G401.6 (cell line): ENCODE results near the gene CERS3.

Source experiments
- FAIRE-seq: peaks from 2 replicates; lab custom pipeline; 2012; peaks lifted over from hg19 to GRCh38; lab: Jason Lieb, UNC

The CERS3 gene

DNA sequence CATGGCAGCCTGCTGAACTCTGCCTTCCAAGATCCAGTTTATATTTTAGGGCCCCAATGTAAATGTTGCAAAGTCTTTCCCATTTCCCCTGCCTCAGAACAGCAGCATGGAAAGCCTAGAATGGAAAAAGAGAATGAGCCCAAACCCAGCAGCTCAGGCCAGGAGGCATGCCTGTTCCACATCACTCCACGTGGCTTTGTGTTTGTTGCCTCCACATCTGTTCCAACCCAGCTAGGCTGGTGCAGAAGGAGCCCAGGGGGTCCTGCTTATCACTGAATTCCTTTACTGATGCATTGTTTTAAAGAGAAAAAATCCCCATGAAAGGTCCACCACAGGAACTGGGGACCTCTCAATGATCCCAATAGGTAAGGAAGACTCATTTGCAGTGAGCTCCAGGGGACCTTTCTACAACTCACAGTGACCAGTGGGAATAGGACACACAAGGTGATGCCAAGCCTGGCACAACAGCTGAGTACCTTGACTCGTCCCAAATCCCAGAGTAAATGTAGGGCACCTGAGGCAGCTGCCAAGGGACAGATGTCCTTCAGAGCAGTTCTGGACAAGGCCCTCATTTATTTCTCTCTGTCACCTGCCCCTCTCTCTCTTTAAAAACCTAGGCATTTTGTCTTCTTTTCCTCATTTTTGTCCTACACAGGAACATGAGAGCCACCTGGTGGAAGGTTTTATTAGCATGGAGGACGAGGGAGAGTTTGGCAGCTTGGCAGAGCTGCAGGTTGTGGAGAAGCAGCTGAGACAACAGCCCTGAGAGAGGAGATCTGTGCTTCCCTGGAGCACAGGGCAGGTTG lies 145.2 kb downstream of the CERS3 start:
- no peak for FAIRE-seq

DNA sequence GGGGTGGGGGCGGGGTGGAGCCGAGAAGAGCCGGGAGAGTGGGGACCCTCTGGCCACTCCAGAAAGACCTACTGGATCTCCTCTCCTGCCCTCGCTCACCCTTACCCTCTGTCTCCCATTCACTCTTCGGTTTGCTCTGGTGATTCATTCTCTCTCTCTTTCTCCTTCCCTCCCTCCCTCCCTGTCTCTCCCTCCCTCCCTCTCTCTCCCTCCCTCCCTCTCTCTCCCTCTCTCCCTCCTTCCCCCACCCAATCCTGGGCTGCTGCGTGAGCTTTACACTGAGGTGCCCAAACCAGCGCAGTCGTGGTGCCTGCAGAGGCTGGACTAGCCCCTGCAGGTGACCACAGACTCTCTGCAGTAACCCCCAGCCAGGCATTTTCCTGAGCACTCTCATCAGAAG lies 154.8 kb downstream of the CERS3 start:
- FAIRE-seq, result no peak

DNA sequence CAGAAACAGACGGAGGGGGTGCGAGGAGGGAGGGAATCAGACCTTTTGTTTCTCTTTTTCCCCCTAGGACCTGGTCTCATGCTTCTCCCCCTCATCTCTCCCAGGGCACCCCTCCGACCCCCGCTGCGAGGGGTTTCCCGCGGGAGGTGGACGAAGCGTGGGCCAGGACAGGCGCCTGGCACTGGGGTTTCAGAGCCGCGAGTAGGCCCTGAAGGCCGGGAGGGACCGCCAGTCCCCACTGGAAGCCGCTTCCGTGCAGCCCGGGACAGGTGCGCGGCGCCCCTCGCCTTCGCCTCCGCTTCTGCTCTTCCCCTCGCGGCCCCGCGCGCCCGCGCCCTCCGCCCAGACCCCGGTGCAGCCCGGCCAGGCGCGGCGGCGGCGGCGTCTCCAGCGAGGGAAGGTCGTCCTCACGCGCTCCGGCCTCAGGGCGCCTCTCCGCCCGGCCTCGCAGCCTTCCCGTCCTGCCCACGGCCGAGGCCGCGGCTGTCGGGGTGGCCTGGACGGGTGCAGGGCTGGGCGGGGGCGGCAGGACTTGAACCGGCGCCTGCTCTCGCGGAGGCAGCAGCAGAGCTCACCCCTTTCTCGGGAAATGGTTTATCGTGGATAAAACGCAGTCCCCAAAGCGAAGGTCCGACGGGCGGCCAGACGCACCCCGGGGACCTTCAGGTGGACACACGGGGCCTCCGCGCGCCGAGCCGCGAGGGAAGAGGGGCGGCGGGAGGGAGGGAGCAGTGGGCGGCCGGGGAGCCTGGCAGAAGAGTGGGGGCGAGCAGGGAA lies 155.4 kb downstream of the CERS3 start:
- FAIRE-seq, result no peak

DNA sequence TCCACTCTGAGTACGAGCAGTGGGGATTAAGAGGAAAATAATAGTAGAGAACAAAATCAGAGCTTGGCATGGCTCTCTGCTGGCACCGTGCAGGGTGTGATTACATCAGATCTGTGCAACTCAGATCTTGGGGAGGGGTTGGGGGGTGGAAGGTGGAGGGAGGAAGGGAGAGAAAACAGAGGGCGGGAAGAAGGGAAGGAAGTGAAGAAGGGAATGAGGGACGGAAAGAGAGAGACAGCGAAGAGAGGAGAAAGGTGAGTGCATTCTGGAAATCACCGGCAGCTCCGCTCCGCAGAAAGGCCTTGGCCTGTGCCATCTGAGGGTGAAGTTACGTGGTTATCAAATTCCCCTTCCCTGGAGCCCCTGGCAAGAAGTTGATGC lies 156.0 kb downstream of the CERS3 start:
- no peak for FAIRE-seq

DNA sequence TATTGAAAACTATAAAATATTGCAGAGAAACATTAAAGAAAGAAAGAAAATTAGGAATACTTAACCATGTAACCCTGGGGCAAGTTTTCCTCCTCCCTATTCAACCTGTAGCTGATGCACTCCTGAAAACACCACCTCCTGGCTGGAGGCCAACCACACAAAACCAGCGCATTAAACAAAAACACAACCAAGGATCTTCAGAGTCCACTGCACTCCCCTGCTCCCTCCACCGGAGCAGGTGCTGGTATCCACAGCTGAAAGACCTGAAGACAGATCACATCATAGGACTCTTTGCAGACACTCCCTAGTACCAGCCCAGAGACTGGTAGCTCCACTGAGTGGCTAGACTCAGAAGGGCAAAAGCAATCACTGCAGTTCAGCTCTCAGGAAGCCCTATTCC lies 173.4 kb downstream of the CERS3 start:
- FAIRE-seq, result no peak

DNA sequence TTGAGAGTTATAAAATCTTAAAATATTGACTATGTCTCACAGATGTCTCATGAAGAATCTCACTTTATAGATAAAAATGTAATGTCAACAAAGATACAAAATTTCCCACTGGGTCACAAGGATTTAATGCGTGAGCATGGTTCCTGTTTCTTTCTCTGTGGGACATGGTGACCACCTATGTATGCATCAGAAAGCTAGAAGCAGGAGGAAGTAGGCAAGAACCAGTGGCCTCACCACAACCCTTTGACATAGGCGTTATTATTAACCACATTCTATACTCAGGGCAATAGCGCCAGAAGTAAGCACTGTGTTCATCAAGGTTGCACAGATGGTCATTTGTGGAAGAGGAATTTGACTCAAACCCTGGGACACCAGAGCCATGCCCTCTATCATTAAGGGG lies 175.3 kb downstream of the CERS3 start:
- no peak for FAIRE-seq

DNA sequence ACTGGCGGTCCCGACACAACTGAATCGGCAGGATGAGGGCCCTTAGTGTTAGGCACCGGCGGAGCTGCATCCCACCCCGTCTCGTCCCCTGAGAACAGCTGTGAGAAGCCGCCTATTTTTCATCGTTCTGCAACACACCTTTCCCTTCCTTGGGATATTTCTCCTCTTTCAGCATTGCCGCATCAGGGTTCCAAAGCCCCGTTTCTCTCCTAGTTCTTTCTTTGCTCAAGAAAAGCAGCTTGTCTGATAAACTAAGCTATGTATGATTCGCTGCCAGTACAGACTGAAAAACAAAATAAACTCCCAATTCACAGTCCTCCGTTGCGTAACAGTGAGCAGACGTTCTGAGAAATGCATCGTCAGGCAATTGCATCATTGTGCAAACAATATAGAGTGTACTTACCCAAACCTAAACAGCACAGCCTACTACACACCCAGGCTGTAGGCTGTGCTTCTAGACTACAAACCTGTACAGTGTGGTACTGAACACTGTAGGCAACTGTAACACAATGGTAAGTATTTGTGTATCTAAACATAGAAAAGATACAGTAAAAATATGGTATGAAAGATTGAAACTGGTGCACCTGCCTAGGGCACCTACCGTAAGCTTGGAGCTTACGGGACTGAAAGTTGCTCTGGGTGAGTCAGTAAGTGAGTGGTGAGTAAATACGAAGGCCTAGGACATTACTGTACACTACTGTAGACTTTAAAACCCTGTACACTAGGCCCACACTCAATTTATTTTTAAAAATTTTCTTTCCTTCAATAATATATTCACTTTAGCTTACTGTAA lies 178.1 kb downstream of the CERS3 start:
- FAIRE-seq, result no peak
